Measurements from ENCODE around the gene PREX1.

The PREX1 gene

DNA sequence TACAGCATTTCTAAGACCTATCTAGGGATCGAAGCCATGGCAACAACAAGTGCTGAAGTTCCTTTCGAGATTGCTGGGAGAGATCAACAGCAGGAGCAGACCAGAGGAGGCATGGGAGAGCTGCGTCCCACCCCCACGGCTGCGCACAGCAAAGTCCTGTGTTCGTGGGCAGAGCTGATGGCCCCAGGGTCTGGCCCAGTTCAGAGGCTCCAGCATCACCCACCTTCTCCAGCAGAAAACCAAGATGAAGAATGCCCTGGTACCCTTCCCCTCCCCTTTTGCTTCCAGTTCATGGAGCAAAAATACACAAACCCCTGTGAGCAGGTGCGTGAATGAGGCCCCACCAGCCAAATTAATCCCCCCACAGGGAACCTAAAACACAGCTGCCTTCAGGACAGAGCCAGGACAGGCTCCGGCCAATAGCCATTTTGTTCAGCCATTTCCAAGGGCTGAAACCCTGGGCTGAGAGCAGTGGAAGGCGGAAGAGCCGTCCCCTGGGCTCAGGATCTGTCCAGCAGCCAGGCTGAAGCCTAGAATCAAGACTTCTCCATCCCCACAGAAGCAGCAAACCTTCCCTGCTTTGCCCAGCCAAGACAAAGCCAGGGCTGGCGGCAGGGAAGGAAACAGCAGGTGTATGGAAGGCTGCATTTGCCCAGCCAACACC, 102.8 kb downstream of the PREX1 start:
- Mint-ChIP-seq H3K9me3 (no peaks in the 10 kb centered on the region), H3K27me3 (ENCODE audit: low read depth) (peaks cover 5% of the 10 kb centered on the region), H3K4me3 (no peak overlapping the region)

GRCh38 chr20:48724382-48724781, 103.4 kb downstream of the PREX1 start:
- H3K9me3 Mint-ChIP-seq, result no peaks in the 10 kb centered on the region
- TF ChIP-seq CTCF (IDR thresholded peaks at IDR 0.05; ENCODE audit: unreplicated experiment in 3 of 3), result no peak
- H3K4me3 Mint-ChIP-seq, result no peak overlapping the region
- H3K27ac Mint-ChIP-seq, result no peak overlapping the region
- H3K36me3 Mint-ChIP-seq (ENCODE audit: low read depth), result peaks cover 4% of the 10 kb centered on the region
- H3K27me3 Mint-ChIP-seq (ENCODE audit: low read depth), result peaks cover 3% of the 10 kb centered on the region
- H3K4me1 Mint-ChIP-seq, result peaks cover 38% of the 10 kb centered on the region

More for the DNA sequence above, 102.8 kb downstream of the PREX1 start:
- no peak for TF ChIP-seq CTCF (IDR thresholded peaks at IDR 0.05; ENCODE audit: unreplicated experiment in 3 of 3)
- Mint-ChIP-seq H3K4me1 (peaks cover 42% of the 10 kb centered on the region), H3K27ac (no peak overlapping the region), H3K36me3 (ENCODE audit: low read depth) (peaks cover 4% of the 10 kb centered on the region)

- Mint-ChIP-seq H3K27ac (no peak overlapping the region), H3K4me3 (no peak overlapping the region), H3K27me3 (ENCODE audit: low read depth) (peaks cover 3% of the 10 kb centered on the region), H3K4me1 (peaks cover 36% of the 10 kb centered on the region), H3K36me3 (ENCODE audit: low read depth) (peaks cover 4% of the 10 kb centered on the region), H3K9me3 (no peaks in the 10 kb centered on the region)
- no peak for TF ChIP-seq CTCF (IDR thresholded peaks at IDR 0.05; ENCODE audit: unreplicated experiment in 3 of 3)
These were observed 104.2 kb downstream of the PREX1 start for GRCh38 chr20:48723308-48724264.

DNA sequence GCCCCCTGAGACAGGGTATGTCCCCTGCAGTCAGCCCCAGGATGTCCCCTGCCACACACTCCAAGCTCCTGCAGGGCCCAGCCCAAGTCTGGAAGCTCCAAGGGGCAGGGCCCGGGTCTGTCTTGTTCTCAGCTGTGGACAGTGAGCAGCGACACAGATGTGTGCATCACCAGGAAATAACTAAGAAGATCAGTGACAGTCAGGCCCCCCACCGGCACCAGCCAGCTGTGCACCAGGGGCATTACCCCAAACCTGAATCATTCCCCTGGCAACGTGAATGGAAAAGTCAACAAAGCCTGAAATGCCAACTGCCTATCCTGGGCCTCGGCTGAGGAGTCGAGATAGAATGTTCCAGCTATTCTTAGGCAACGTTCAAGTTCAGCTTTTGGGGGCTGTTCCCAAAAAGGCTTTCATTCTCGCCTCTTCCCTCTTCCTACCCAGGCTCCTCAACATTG, 105.0 kb downstream of the PREX1 start:
- peaks cover 32% of the 10 kb centered on the region for H3K4me1 Mint-ChIP-seq
- H3K27me3 Mint-ChIP-seq (ENCODE audit: low read depth), result peaks cover 3% of the 10 kb centered on the region
- H3K27ac Mint-ChIP-seq, result no peak overlapping the region
- no peak for TF ChIP-seq CTCF (IDR thresholded peaks at IDR 0.05; ENCODE audit: unreplicated experiment in 3 of 3)
- peaks cover 4% of the 10 kb centered on the region for H3K36me3 Mint-ChIP-seq (ENCODE audit: low read depth)
- no peaks in the 10 kb centered on the region for H3K9me3 Mint-ChIP-seq
- no peak overlapping the region for H3K4me3 Mint-ChIP-seq

DNA sequence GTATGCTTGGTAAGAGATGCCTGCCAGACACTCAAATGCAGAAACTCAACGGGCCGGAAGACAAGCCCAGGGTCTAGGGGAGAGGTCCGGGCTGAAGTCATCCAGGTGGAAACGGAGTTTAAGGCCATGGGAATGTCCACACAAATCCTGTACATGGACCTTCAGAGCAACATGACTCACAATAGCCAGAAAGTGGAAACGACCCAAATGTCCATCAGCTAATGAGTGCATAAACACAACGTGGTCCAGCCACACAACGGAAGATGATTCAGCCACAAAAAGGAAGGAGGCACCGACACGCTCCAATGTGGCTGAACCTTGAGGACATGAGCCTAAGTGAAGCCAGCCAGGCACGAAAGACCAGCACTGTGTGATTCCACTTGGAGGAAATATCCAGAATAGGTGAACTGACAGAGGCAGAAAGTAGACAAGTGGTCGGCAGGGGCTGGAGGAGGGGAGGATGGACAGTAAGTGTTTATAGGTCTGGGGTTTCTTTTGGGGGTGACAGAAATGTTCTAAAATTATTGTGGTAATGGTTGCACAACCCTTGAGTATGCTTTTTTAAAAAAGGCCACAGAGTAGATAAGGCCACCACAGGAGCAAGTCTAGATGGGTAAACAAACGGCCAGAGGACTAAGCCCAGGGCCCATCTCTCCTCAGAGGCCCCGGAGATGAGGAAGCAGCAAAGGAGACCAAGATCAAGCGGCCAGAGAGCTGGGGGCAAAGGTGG, 105.6 kb downstream of the PREX1 start:
- peak overlapping the region in 1 of 3 experiments; percentile 38 for H3K4me3 Mint-ChIP-seq
- H3K36me3 Mint-ChIP-seq (ENCODE audit: low read depth), result peaks cover 4% of the 10 kb centered on the region
- H3K27me3 Mint-ChIP-seq (ENCODE audit: low read depth), result peaks cover 3% of the 10 kb centered on the region
- no peaks in the 10 kb centered on the region for H3K9me3 Mint-ChIP-seq
- H3K4me1 Mint-ChIP-seq, result peaks cover 31% of the 10 kb centered on the region
- TF ChIP-seq CTCF (IDR thresholded peaks at IDR 0.05; ENCODE audit: unreplicated experiment in 3 of 3), result no peak
- H3K27ac Mint-ChIP-seq, result peak overlapping the region in 2 of 3 experiments; percentile 18 to 27
